GM23248 (cell line): Measurements from ENCODE around the gene CD96. TPM values are rescaled to one million over a fixed set of nuclear protein-coding genes. Genes with fewer than 3 reads are reported as not detected.

Source experiments
- DNase-seq: peaks from one replicate; pipeline ENCODE4 v3.0.0-alpha.2; 2015
- H2AFZ ChIP-seq: fragments of 200-600 bp; sonication (generic); 2 replicates; pipeline ENCODE4 v1.6.1; 2016; ENCODE audit warnings: antibody characterized with exemption
- H3F3A ChIP-seq: fragments of 200-600 bp; sonication (generic); 2 replicates; pipeline ENCODE4 v1.6.1; 2016; ENCODE audit warnings: mild to moderate bottlenecking, antibody characterized with exemption, mixed run types; ENCODE audit not compliant: insufficient read depth
- H3K27ac ChIP-seq: fragments of 200-600 bp; sonication (generic); 2 replicates; pipeline ENCODE4 v1.5.1; 2016; ENCODE audit warnings: mild to moderate bottlenecking
- H3K27me3 ChIP-seq: fragments of 200-600 bp; sonication (generic); replicated peaks from 2 replicates; pipeline ENCODE4 v1.6.1; 2016; ENCODE audit warnings: mild to moderate bottlenecking; ENCODE audit not compliant: insufficient read depth
- H3K36me3 ChIP-seq: fragments of 200-600 bp; sonication (generic); 2 replicates; pipeline ENCODE4 v1.6.1; 2016; ENCODE audit warnings: low read depth, mild to moderate bottlenecking
- H3K4me1 ChIP-seq: fragments of 200-600 bp; sonication (generic); 2 replicates; pipeline ENCODE4 v1.6.1; 2016; ENCODE audit warnings: mild to moderate bottlenecking; ENCODE audit not compliant: insufficient read depth
- H3K4me2 ChIP-seq: fragments of 200-600 bp; sonication (generic); one replicate; pipeline ENCODE4 v1.6.1; 2016; ENCODE audit warnings: mild to moderate bottlenecking; ENCODE audit not compliant: unreplicated experiment
- H3K4me3 ChIP-seq: fragments of 200-600 bp; sonication (generic); 2 replicates; pipeline ENCODE4 v1.5.1; 2016; ENCODE audit warnings: mild to moderate bottlenecking
- H3K79me2 ChIP-seq: fragments of 200-600 bp; sonication (generic); 2 replicates; pipeline ENCODE4 v1.6.1; 2016; ENCODE audit warnings: mild to moderate bottlenecking; ENCODE audit not compliant: insufficient read depth
- H3K9ac ChIP-seq: fragments of 200-600 bp; sonication (generic); 2 replicates; pipeline ENCODE4 v1.6.1; 2016; ENCODE audit warnings: mild to moderate bottlenecking
- H3K9me2 ChIP-seq: fragments of 200-600 bp; sonication (generic); 2 replicates; pipeline ENCODE4 v1.6.1; 2016; ENCODE audit warnings: mixed run types, mild to moderate bottlenecking, moderate library complexity; ENCODE audit not compliant: insufficient read depth
- H3K9me3 ChIP-seq: fragments of 200-600 bp; sonication (generic); one replicate; pipeline ENCODE4 v1.6.1; 2017; ENCODE audit warnings: low read depth
- H4K20me1 ChIP-seq: fragments of 200-600 bp; sonication (generic); 2 replicates; pipeline ENCODE4 v1.6.0; 2016; ENCODE audit not compliant: insufficient read depth
- EZH2 ChIP-seq: fragments of 200-600 bp; sonication (generic); IDR thresholded peaks from 2 replicates; pipeline ENCODE4 v1.6.1; 2018; ENCODE audit warnings: antibody characterized with exemption, mild to moderate bottlenecking; ENCODE audit not compliant: insufficient read depth, poor library complexity, severe bottlenecking
- EZH2phosphoT487 ChIP-seq: fragments of 200-600 bp; sonication (generic); IDR thresholded peaks from 2 replicates; pipeline ENCODE4 v1.6.1; 2018; ENCODE audit warnings: antibody characterized with exemption, moderate library complexity, mild to moderate bottlenecking, low read depth; ENCODE audit not compliant: insufficient read depth
- WGBS, 2 experiments: methylation state at CpG; one replicate each; pipeline ENCODE4 v1.1.6; 2015 to 2017; ENCODE audit warnings: low lambda C conversion rate in 2 of 2, low coverage in 1 of 2; ENCODE audit errors: missing lambda C conversion rate in 2 of 2; 5-methylcytosine and 5-hydroxymethylcytosine counted together
- in situ Hi-C: fragments of 300-500 bp; cut with MboI; formaldehyde crosslinking; loops from 2 replicates; pipeline ENCODE4 v1.15.0; 2020
- polyA plus RNA-seq: library from polyadenylated mRNA; unstranded; fragments of >200 nt; fragmentation: Nextera tagmentation; extraction: Ambion mirVana; gene quantifications from 2 replicates; pipeline ENCODE4 v1.2.1, GENCODE V29; 2016
- total RNA-seq: library from RNA; depleted of rRNA; stranded (reverse); fragments of >200 nt; shearing (Covaris generic); gene quantifications from 2 replicates; pipeline ENCODE4 v1.2.3, GENCODE V29; 2014

CD96 gene
- total and polyA plus RNA-seq, 2 experiments from 2014 or later: not detected

GRCh38 chr3:111538681-111539083, 3.3 kb upstream of the CD96 start:
- H3K9me2 ChIP-seq: no peaks in the 10 kb centered on the region
- H3K27me3 ChIP-seq: no peaks in the 10 kb centered on the region
- no peak overlapping the region; the same call in 1 of the 2 replicates for H2AFZ ChIP-seq
- H4K20me1 ChIP-seq: no peaks in the 10 kb centered on the region
- no peaks in the 10 kb centered on the region for H3K36me3 ChIP-seq
- peaks cover 41% of the 10 kb centered on the region for H3K4me1 ChIP-seq
- H3K9ac ChIP-seq: no peak overlapping the region
- TF ChIP-seq EZH2phosphoT487: no peak
- no peak overlapping the region for H3K27ac ChIP-seq
- DNase-seq: peak; percentile 53
- no peak overlapping the region for H3K4me3 ChIP-seq
- WGBS, 2 experiments: 34 to 35% methylated on average over 4 of the region's 4 CpGs
- H3F3A ChIP-seq: peaks cover 4% of the 10 kb centered on the region
- peak overlapping the region; percentile 60 for H3K4me2 ChIP-seq
- H3K79me2 ChIP-seq: no peaks in the 10 kb centered on the region
- in situ Hi-C loops: loop anchor here (25.0 kb wide), 1 partner anchor 451 kb away; no protein-coding TSS in a partner anchor
- no peaks in the 10 kb centered on the region for H3K9me3 ChIP-seq

- H2AFZ ChIP-seq: no peak overlapping the region
- H3K36me3 ChIP-seq: no peaks in the 10 kb centered on the region
- 17 to 20% methylated on average over 10 of the region's 10 CpGs for WGBS, 2 experiments
- no peak for TF ChIP-seq EZH2phosphoT487
- no peak for TF ChIP-seq EZH2
- H3K4me1 ChIP-seq: peaks cover 35% of the 10 kb centered on the region
- no peaks in the 10 kb centered on the region for H3K9me3 ChIP-seq
- in situ Hi-C loops: loop anchor here (25.0 kb wide), 1 partner anchor 452 kb away; no protein-coding TSS in a partner anchor
- no peaks in the 10 kb centered on the region for H4K20me1 ChIP-seq
- no peaks in the 10 kb centered on the region for H3K9me2 ChIP-seq
- H3K4me2 ChIP-seq: peak overlapping the region; percentile 60
- DNase-seq: peak; percentile 72
- no peaks in the 10 kb centered on the region for H3K79me2 ChIP-seq
- no peak overlapping the region for H3K9ac ChIP-seq
- H3F3A ChIP-seq: peaks cover under 1% of the 10 kb centered on the region
- H3K4me3 ChIP-seq: 0 out of 2 replicates have a peak overlapping the region, but pooled peaks have one; percentile 16
- no peak overlapping the region for H3K27ac ChIP-seq
- H3K27me3 ChIP-seq: no peaks in the 10 kb centered on the region
Observed at GRCh38 chr3:111539351-111540331, 2.4 kb upstream of the CD96 start.

GRCh38 chr3:111541391-111541790, 606 bp upstream of the CD96 start:
- in situ Hi-C loops: loop anchor here (25.0 kb wide), 1 partner anchor 454 kb away; no protein-coding TSS in a partner anchor
- no peaks in the 10 kb centered on the region for H3K9me2 ChIP-seq
- no peaks in the 10 kb centered on the region; the same call in 1 of the 2 replicates for H3F3A ChIP-seq
- no peaks in the 10 kb centered on the region for H4K20me1 ChIP-seq
- no peak overlapping the region for H3K27ac ChIP-seq
- no peak overlapping the region for H3K4me2 ChIP-seq
- no peak for DNase-seq
- no peaks in the 10 kb centered on the region for H3K36me3 ChIP-seq
- H3K4me3 ChIP-seq: no peak overlapping the region
- 0 out of 2 replicates have a peak overlapping the region, but pooled peaks have one; percentile 41 for H2AFZ ChIP-seq
- no peaks in the 10 kb centered on the region for H3K9me3 ChIP-seq
- H3K27me3 ChIP-seq: no peaks in the 10 kb centered on the region
- H3K4me1 ChIP-seq: peaks cover 26% of the 10 kb centered on the region
- H3K9ac ChIP-seq: no peak overlapping the region
- WGBS, 2 experiments: 76 to 78% methylated on average over 3 of the region's 3 CpGs
- TF ChIP-seq EZH2phosphoT487 (no peak), EZH2 (no peak)
- H3K79me2 ChIP-seq: no peaks in the 10 kb centered on the region

- Histone ChIP-seq H2AFZ (no peak overlapping the region), H3K4me2 (no peak overlapping the region), H3K9ac (no peak overlapping the region), H3K27me3 (no peaks in the 10 kb centered on the region), H3K4me1 (peaks cover 23% of the 10 kb centered on the region), H3F3A (no peaks in the 10 kb centered on the region; the same call in 1 of the 2 replicates), H3K36me3 (no peaks in the 10 kb centered on the region), H4K20me1 (no peaks in the 10 kb centered on the region), H3K27ac (no peak overlapping the region), H3K9me2 (no peaks in the 10 kb centered on the region), H3K4me3 (no peak overlapping the region), H3K9me3 (no peaks in the 10 kb centered on the region), H3K79me2 (no peaks in the 10 kb centered on the region)
- DNase-seq: no peak
- in situ Hi-C loops: loop anchor here (25.0 kb wide), 1 partner anchor 455 kb away; no protein-coding TSS in a partner anchor
- TF ChIP-seq EZH2 (no peak), EZH2phosphoT487 (no peak)
- 70 to 78% methylated on average over 4 of the region's 4 CpGs for WGBS, 2 experiments
Observed at GRCh38 chr3:111542611-111543300, 759 bp downstream of the CD96 start.
